Measurements from ENCODE around the gene BUD31. TPM values are rescaled to one million over a fixed set of nuclear protein-coding genes. Genes with fewer than 3 reads are reported as not detected.
A peak's percentile ranks its signal among the peaks of the same experiment; 100 is the strongest.

The BUD31 gene
- total and polyA plus RNA-seq, 2 of the 4 experiments (the other 2 are of a cell fraction), result 72.6 to 97.2 TPM

DNA sequence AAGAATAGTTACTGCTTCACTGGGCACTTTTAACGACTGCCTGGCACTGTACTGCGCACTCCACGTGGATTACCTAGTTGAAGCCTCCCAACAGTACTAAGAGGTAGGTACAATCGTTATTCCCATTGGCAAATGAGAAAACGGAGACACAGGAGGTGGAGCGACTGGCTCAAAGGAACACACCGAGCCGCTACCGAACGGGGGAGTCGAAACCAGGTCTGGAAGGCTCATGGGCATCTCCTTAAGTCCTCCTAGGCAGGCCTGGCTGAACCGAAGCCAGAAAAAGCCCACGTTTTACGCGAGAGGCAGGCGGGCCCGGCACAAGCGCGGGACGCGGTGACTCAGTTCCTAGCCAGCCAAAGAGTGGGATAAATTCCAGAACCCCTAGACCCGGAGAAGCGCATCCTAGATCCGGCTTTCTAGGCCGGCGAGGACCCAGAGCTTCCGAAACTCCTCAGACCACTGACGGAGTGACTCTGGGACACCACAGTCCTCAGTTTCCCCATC lies 844 bp upstream of the BUD31 start (continued):
- no peak for TF ChIP-seq RAD21 (IDR thresholded peaks at IDR 0.05; ENCODE audit: low read length)
- peak; percentile 83; the same call in 1 of the 2 replicates for TF ChIP-seq POLR2A (IDR thresholded peaks at IDR 0.05; ENCODE audit: low read depth, low read length)

DNA sequence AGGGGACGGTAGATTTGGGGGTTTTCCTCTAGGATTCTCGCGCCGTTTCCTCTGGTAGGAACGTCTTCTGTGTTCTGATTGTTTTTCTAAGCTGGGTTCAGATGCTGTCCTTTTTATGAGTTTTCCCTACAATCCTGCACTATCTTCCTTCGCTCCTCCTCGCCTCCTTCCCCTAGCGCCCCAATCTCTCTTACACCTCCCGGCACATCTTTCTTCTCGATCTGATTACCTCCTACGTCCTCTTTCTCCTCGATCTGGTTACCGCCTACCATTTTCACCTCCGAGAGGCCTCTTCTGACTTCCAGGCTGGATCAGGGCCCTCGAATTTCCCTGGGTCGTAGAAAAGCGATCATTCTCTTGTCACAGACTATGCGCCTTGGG lies 413 bp downstream of the BUD31 start:
- TF ChIP-seq RAD21 (IDR thresholded peaks at IDR 0.05; ENCODE audit: low read length) (no peak), SMC3 (IDR thresholded peaks at IDR 0.05; ENCODE audit: low read depth, low read length) (no peak), NFE2L2 (IDR thresholded peaks at IDR 0.05; ENCODE audit: low read depth, low read length) (no peak), BHLHE40 (IDR thresholded peaks at IDR 0.05; ENCODE audit: low read depth, low read length) (no peak), CEBPB (IDR thresholded peaks at IDR 0.05; ENCODE audit: low read depth, low read length) (no peak), RFX5 (IDR thresholded peaks at IDR 0.05; ENCODE audit: low read depth, low read length) (no peak), FOS (IDR thresholded peaks at IDR 0.05; ENCODE audit: low read depth, low read length) (no peak), MXI1 (IDR thresholded peaks at IDR 0.05; ENCODE audit: borderline replicate concordance, low read depth, low read length) (no peak)
- TF ChIP-seq, protein P1, sequence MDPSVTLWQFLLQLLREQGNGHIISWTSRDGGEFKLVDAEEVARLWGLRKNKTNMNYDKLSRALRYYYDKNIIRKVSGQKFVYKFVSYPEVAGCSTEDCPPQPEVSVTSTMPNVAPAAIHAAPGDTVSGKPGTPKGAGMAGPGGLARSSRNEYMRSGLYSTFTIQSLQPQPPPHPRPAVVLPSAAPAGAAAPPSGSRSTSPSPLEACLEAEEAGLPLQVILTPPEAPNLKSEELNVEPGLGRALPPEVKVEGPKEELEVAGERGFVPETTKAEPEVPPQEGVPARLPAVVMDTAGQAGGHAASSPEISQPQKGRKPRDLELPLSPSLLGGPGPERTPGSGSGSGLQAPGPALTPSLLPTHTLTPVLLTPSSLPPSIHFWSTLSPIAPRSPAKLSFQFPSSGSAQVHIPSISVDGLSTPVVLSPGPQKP (IDR thresholded peaks at IDR 0.05; ENCODE audit: borderline replicate concordance, low read depth, low read length), result no peak
- Histone ChIP-seq H2AK9ac (replicated peaks; ENCODE audit: low read depth, low read length, poor library complexity) (peak overlapping the region; percentile 73), H4K91ac (ENCODE audit: insufficient read depth, low read depth, low read length) (peak overlapping the region; percentile 10; the same call in 1 of the 2 replicates), H2BK20ac (ENCODE audit: low read depth, low read length) (no peak overlapping the region), H2AFZ (replicated peaks; ENCODE audit: low read length, poor library complexity) (peak overlapping the region; percentile 100), H4K20me1 (ENCODE audit: insufficient read depth, low read length) (peaks cover 50% of the 10 kb centered on the region), H3K18ac (ENCODE audit: low read depth, low read length) (no peak overlapping the region), H3K9me3 (ENCODE audit: control insufficient read depth, insufficient read depth, low read length) (no peaks in the 10 kb centered on the region), H3K79me1 (ENCODE audit: low read depth in 1 of 2, low read length in 2 of 2) (peaks cover 16 to 56% of the 10 kb centered on the region in 2 experiments), H3K27ac (ENCODE audit: insufficient read depth, low read length) (peak overlapping the region; percentile 99), H3K9me1 (ENCODE audit: insufficient read depth, low read length) (peaks cover 10% of the 10 kb centered on the region), H4K5ac (ENCODE audit: low read depth, low read length) (peak overlapping the region; percentile 14; the same call in 1 of the 2 replicates), H3K56ac (ENCODE audit: extremely low read depth, insufficient read depth, low read length) (peak overlapping the region; percentile 100), H2BK5ac (ENCODE audit: low read depth, low read length, poor library complexity, severe bottlenecking) (peak overlapping the region; percentile 51), H3K4ac (ENCODE audit: low read depth, low read length) (peak overlapping the region; percentile 81), H3K9ac (ENCODE audit: low read depth, low read length) (peak overlapping the region; percentile 98), H3K14ac (replicated peaks; ENCODE audit: low read depth, low read length) (peak overlapping the region; percentile 84), H3K27me3 (ENCODE audit: control insufficient read depth, insufficient read depth, low read length) (no peaks in the 10 kb centered on the region), H3K23ac (ENCODE audit: low read depth, low read length) (peak overlapping the region; percentile 84), H3K4me1 (ENCODE audit: control insufficient read depth, insufficient read depth, low read length) (peaks cover 8% of the 10 kb centered on the region; the same call in 1 of the 2 replicates), H2AK5ac (ENCODE audit: low read depth, low read length) (peak overlapping the region; percentile 65; the same call in 1 of the 2 replicates), H2BK120ac (ENCODE audit: low read depth, low read length) (no peak overlapping the region), H4K8ac (ENCODE audit: low read depth in 2 of 2, low read length in 2 of 2) (peak overlapping the region; percentile 86 to 95), H2BK15ac (ENCODE audit: low read depth, low read length) (no peak overlapping the region), H3K4me3 (ENCODE audit: insufficient read depth, low read depth, low read length) (peak overlapping the region; percentile 57), H3K4me2 (ENCODE audit: low read depth, low read length) (peak overlapping the region; percentile 96), H3K36me3 (ENCODE audit: control insufficient read depth, insufficient read depth, low read length) (peaks cover 29% of the 10 kb centered on the region)
- ATAC-seq (ENCODE audit: low read depth) (peak; percentile 0; the same call in 1 of the 2 replicates), DNase-seq (no peak)
- ChIA-PET POLR2A (ENCODE audit: unreplicated experiment) (interaction anchor here (0.5 to 1.4 kb wide), 4 partner anchors 9 to 80 kb away, joined by 3 to 4 read pairs (median 4); partner anchors contain the start of genes CPSF4 and PTCD1), CTCF (interaction anchor here (0.6 kb wide), 1 partner anchor 12 kb away, joined by 4 read pairs; no protein-coding TSS in a partner anchor)
- BruUV-seq (replicated peaks), result TSS peak; percentile 62
- in situ Hi-C loops (cut with MboI; ENCODE audit: low sequenced_read_pairs), result no loop called here
- intact Hi-C loops (cut with micrococcal nuclease), result no loop called here
- dilution Hi-C loops (cut with HindIII; ENCODE audit: low sequenced_read_pairs, unreplicated experiment), result no loop called here
- 0% methylated on average over 11 of the region's 18 CpGs; no CpG with 5 or more reads in 1 of the 2 experiments for WGBS, 2 experiments (ENCODE audit: extremely low coverage in 2 of 2, insufficient read length in 1 of 2)

All from IMR-90 (cell line).